ENCODE measurements around the gene PLXDC2. TPM values are rescaled to one million over a fixed set of nuclear protein-coding genes. Genes with fewer than 3 reads are reported as not detected.
A peak's percentile ranks its signal among the peaks of the same experiment; 100 is the strongest.

PLXDC2 gene
- total RNA-seq, 1 donor from 2014 or later = 129 TPM

DNA sequence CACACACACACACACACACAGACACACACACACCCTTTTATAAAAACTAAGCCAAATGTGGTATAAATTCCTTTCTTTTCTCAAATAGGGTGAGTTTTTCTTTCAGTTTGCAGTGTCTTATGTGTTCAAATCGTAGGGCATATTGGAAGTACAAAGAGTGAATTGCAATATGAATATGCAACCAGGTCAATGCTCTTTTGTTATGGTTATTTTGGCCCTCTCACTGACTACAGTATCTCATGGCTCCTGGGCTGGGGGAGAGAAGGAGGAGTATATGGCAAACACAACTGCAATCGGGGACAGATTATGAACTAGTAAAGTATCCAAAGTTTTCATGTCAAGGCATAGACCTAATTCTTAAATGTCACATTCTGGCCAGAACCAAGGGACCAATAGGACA lies 301.9 kb downstream of the PLXDC2 start:
- TF ChIP-seq, protein P1, sequence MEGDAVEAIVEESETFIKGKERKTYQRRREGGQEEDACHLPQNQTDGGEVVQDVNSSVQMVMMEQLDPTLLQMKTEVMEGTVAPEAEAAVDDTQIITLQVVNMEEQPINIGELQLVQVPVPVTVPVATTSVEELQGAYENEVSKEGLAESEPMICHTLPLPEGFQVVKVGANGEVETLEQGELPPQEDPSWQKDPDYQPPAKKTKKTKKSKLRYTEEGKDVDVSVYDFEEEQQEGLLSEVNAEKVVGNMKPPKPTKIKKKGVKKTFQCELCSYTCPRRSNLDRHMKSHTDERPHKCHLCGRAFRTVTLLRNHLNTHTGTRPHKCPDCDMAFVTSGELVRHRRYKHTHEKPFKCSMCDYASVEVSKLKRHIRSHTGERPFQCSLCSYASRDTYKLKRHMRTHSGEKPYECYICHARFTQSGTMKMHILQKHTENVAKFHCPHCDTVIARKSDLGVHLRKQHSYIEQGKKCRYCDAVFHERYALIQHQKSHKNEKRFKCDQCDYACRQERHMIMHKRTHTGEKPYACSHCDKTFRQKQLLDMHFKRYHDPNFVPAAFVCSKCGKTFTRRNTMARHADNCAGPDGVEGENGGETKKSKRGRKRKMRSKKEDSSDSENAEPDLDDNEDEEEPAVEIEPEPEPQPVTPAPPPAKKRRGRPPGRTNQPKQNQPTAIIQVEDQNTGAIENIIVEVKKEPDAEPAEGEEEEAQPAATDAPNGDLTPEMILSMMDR (IDR thresholded peaks at IDR 0.05) = no peak
- ATAC-seq = no peak
- no peak for DNase-seq
- H3K4me1 ChIP-seq = no peaks in the 10 kb centered on the region
- no peak overlapping the region for H3K4me3 ChIP-seq
- H3K27ac ChIP-seq = no peak overlapping the region
- intact Hi-C loops (cut with DNase I) = no loop called here
- H3K27me3 ChIP-seq = no peaks in the 10 kb centered on the region
- no peaks in the 10 kb centered on the region for H3K36me3 ChIP-seq
- no peaks in the 10 kb centered on the region for H3K9me3 ChIP-seq

DNA sequence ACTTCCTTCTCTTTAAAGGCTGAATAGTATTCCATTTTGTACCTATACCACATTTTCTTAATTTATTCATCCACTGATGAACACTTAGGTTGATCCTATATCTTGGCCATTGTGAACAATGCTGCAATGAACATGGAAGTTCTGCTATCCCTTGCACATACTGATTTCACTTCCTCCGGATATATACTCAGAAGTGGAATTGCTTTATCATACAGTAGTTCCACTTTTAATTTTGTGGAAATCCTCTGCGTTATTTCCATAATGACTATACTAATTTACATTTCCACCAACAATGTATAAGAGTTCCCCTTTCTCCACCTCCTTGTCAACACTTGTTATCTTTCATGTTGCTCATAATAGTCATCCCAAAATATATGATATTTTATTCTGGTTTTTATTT lies 312.6 kb downstream of the PLXDC2 start:
- Histone ChIP-seq H3K27me3 (no peaks in the 10 kb centered on the region), H3K4me1 (no peaks in the 10 kb centered on the region), H3K4me3 (no peak overlapping the region), H3K9me3 (no peaks in the 10 kb centered on the region), H3K36me3 (no peaks in the 10 kb centered on the region), H3K27ac (no peak overlapping the region)
- intact Hi-C loops (cut with DNase I) = no loop called here
- TF ChIP-seq, protein P1 (IDR thresholded peaks at IDR 0.05) = no peak
- ATAC-seq (peak; percentile 77), DNase-seq (no peak)

DNA sequence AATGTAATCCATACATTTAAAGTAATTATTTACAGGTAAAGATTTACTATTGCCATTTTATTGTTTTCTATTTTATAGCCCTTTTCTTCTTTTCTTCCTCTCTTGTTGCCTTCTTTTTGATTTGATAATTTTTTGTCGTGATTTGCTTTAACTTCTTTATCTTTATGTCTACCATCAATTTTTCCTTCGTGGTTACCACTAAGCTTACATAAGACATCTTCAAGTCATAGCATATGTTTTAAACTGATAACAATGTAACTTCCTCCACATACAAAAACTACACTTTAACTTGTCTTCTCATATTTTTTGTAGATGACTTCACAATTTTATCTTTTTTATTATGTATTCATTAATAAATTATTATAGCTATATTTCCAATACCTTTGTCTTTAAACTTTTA lies 316.6 kb downstream of the PLXDC2 start:
- Histone ChIP-seq H3K9me3 (no peaks in the 10 kb centered on the region), H3K4me3 (no peak overlapping the region), H3K36me3 (no peaks in the 10 kb centered on the region), H3K4me1 (no peaks in the 10 kb centered on the region), H3K27ac (no peak overlapping the region), H3K27me3 (no peaks in the 10 kb centered on the region)
- DNase-seq (no peak), ATAC-seq (no peak)
- intact Hi-C loops (cut with DNase I) = no loop called here
- TF ChIP-seq, protein P1 (IDR thresholded peaks at IDR 0.05) = no peak

DNA sequence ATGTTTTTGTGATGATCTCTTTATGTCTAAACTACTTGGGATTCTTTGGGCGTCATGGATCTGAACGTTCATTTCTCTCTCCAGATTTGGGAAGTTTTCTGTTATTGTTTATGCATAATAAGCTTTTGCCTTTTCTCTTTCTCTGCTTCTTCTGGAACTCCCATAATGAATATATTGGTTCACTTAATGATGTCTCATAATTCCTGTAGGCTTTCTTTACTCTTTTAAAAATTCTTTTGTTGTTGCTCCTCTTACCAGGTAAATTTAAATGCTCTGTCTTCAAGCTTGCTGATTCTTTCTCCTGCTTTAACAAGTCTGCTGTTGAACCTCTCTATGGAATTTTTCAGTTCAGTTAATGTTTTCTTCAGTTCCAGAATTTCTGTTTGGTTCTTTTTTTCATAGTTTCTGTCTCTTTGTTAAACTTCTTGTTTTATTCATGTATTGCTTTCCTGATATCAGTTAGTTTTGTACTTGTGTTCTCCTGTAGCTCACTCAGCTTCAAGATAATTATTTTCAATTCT lies 317.5 kb downstream of the PLXDC2 start:
- no peaks in the 10 kb centered on the region for H3K36me3 ChIP-seq
- no peaks in the 10 kb centered on the region for H3K27me3 ChIP-seq
- DNase-seq = no peak
- TF ChIP-seq, protein P1 (IDR thresholded peaks at IDR 0.05) = no peak
- ATAC-seq = no peak
- H3K4me1 ChIP-seq = no peaks in the 10 kb centered on the region
- intact Hi-C loops (cut with DNase I) = no loop called here
- H3K4me3 ChIP-seq = no peak overlapping the region
- H3K9me3 ChIP-seq = no peaks in the 10 kb centered on the region
- no peak overlapping the region for H3K27ac ChIP-seq

DNA sequence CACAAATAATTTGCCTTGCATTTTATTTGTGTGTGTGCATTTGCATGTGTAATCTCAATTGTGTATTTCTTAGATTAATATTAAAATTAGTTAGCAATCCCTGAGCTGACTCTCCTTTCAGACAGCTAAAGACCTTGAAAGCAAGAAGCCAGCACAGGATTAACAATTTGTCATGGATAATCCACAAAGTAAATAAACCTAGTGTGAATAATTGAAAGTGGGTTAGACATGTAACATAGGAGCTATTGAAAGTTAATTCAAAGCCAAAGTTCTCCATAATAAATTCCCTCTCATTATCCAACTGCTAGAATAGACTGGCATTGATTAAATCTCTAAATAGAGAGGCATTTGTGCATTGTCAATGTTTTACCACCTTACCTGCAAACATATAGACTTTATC lies 326.1 kb downstream of the PLXDC2 start:
- Histone ChIP-seq H3K9me3 (no peaks in the 10 kb centered on the region), H3K27ac (no peak overlapping the region), H3K27me3 (no peaks in the 10 kb centered on the region), H3K4me1 (no peaks in the 10 kb centered on the region), H3K4me3 (no peak overlapping the region), H3K36me3 (no peaks in the 10 kb centered on the region)
- DNase-seq (no peak), ATAC-seq (no peak)
- intact Hi-C loops (cut with DNase I) = no loop called here
- TF ChIP-seq, protein P1 (IDR thresholded peaks at IDR 0.05) = no peak

DNA sequence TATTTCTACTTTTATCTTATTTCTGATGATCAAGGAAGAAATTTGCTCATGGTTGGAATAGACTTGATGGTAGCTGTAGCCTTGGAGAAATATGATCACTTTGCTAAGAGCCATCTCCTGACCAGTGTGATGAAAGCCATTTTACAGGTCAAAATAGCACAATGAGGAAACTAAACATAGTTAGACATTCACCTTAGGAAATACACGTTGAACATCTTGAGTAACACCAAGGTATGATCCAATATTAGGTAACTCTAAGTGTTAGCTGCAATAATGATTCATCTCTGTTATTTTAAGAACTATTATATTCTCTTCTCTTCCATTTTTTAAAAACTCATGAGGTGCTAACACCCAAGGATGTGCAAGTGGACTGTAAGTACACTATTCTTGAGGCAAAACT lies 328.0 kb downstream of the PLXDC2 start:
- H3K4me1 ChIP-seq = no peaks in the 10 kb centered on the region
- H3K27me3 ChIP-seq = no peaks in the 10 kb centered on the region
- no peaks in the 10 kb centered on the region for H3K9me3 ChIP-seq
- H3K4me3 ChIP-seq = no peak overlapping the region
- no peaks in the 10 kb centered on the region for H3K36me3 ChIP-seq
- ATAC-seq (no peak), DNase-seq (no peak)
- H3K27ac ChIP-seq = no peak overlapping the region
- intact Hi-C loops (cut with DNase I) = no loop called here
- TF ChIP-seq, protein P1 (IDR thresholded peaks at IDR 0.05) = no peak

Data from upper lobe of right lung (tissue), 1 donor.